Keratinocyte (primary cell): ENCODE measurements around the gene MMP14. TPM values are rescaled to one million over a fixed set of nuclear protein-coding genes. Genes with fewer than 3 reads are reported as not detected.
A peak's percentile ranks its signal among the peaks of the same experiment; 100 is the strongest.
"Not testable (repeated sequence)": the region's sequence is repeated elsewhere in the genome, so short reads cannot be mapped to it uniquely, and the experiment has no call there.

Experiments used
- DNase-seq: peaks from one replicate; pipeline ENCODE4 v3.0.0-alpha.2; 2011; ENCODE audit warnings: low read depth, missing footprints, low spot score
- FAIRE-seq: peaks from 2 replicates; lab custom pipeline; 2011; peaks lifted over from hg19 to GRCh38; lab: Jason Lieb, UNC
- H2AFZ ChIP-seq: 2 replicates; pipeline ENCODE4 v1.6.0; 2012; ENCODE audit warnings: low read length, control low read depth, inconsistent platforms; ENCODE audit not compliant: control insufficient read depth
- H3K27ac ChIP-seq: 2 replicates; pipeline ENCODE4 v1.5.1; 2011; ENCODE audit warnings: low read length; ENCODE audit not compliant: control insufficient read depth, insufficient read depth
- H3K27me3 ChIP-seq: 3 replicates; pipeline ENCODE4 v1.6.0; 2011; ENCODE audit warnings: low read length; ENCODE audit not compliant: control insufficient read depth, insufficient read depth; ENCODE audit errors: extremely low read depth
- H3K36me3 ChIP-seq, 2 experiments: 2 replicates in 1 of 2; 3 replicates in 1 of 2; pipeline ENCODE4 v1.5.1; 2011; ENCODE audit warnings: low read length in 2 of 2, mild to moderate bottlenecking in 1 of 2; ENCODE audit not compliant: control insufficient read depth in 2 of 2, insufficient read depth in 2 of 2; ENCODE audit errors: extremely low read depth in 1 of 2
- H3K4me1 ChIP-seq: 3 replicates; pipeline ENCODE4 v1.5.1; 2011; ENCODE audit warnings: low read length; ENCODE audit not compliant: control insufficient read depth, insufficient read depth; ENCODE audit errors: extremely low read depth
- H3K4me2 ChIP-seq: 3 replicates; pipeline ENCODE4 v1.6.0; 2011; ENCODE audit warnings: low read depth, low read length; ENCODE audit not compliant: control insufficient read depth, insufficient read depth; ENCODE audit errors: extremely low read depth
- H3K4me3 ChIP-seq, 3 experiments: fragments of 200-600 bp in 1 of 3; sonication (generic) in 1 of 3; 2 replicates in 2 of 3; 3 replicates in 1 of 3; pipeline ENCODE4 v1.5.1; 2011 to 2016; ENCODE audit warnings: low read length in 3 of 3, mild to moderate bottlenecking in 3 of 3, control low read depth in 2 of 3, inconsistent platforms in 1 of 3, low read depth in 1 of 3, mixed read lengths in 1 of 3, mixed run types in 1 of 3, moderate library complexity in 1 of 3; ENCODE audit not compliant: control insufficient read depth in 2 of 3, insufficient read depth in 2 of 3; ENCODE audit errors: extremely low read depth in 1 of 3
- H3K79me2 ChIP-seq: 2 replicates; pipeline ENCODE4 v1.6.0; 2012; ENCODE audit warnings: low read length; ENCODE audit not compliant: control insufficient read depth, insufficient read depth
- H3K9ac ChIP-seq: 3 replicates; pipeline ENCODE4 v1.6.0; 2011; ENCODE audit warnings: low read length; ENCODE audit not compliant: control insufficient read depth, insufficient read depth; ENCODE audit errors: extremely low read depth
- H3K9me1 ChIP-seq: 3 replicates; pipeline ENCODE4 v1.6.0; 2011; ENCODE audit warnings: low read length; ENCODE audit not compliant: control insufficient read depth, insufficient read depth; ENCODE audit errors: extremely low read depth
- H3K9me3 ChIP-seq: 2 replicates; pipeline ENCODE4 v1.5.1; 2012; ENCODE audit warnings: low read depth, low read length; ENCODE audit not compliant: control insufficient read depth
- H4K20me1 ChIP-seq: 3 replicates; pipeline ENCODE4 v1.6.0; 2011; ENCODE audit warnings: low read length; ENCODE audit not compliant: control insufficient read depth, insufficient read depth; ENCODE audit errors: extremely low read depth
- CTCF ChIP-seq, 3 experiments: IDR thresholded peaks in 1 of 3; conservative IDR thresholded peaks in 1 of 3; optimal IDR thresholded peaks in 1 of 3; 2 replicates in 2 of 3; 3 replicates in 1 of 3; pipeline versions ENCODE3 to v1.5.1; 2011; ENCODE audit warnings: low read length in 3 of 3, mild to moderate bottlenecking in 3 of 3, moderate library complexity in 2 of 3, control low read depth in 1 of 3, inconsistent platforms in 1 of 3; ENCODE audit not compliant: insufficient read depth in 2 of 3; ENCODE audit errors: extremely low read depth in 1 of 3
- EZH2 ChIP-seq: IDR thresholded peaks from one replicate; pipeline ENCODE4 v1.6.1; 2012; ENCODE audit warnings: inconsistent platforms, mild to moderate bottlenecking, low read length, moderate library complexity
- dilution Hi-C: fragments of 300-500 bp; cut with MboI; formaldehyde crosslinking; loops from one replicate; pipeline ENCODE4 v1.7.0; 2020; ENCODE audit warnings: low sequenced_read_pairs; ENCODE audit not compliant: extremely low pct_ligation_motif_present
- polyA plus RNA-seq, 5 experiments: library from polyadenylated mRNA; depleted of rRNA in 3 of 5; stranded (reverse) in 3 of 5; stranded (forward) in 1 of 5; unstranded in 1 of 5; fragments of >200 nt; gene quantifications; 1 replicate in 1 of 5; 2 replicates in 3 of 5; 3 replicates in 1 of 5; pipeline versions ENCODE4 v1.2.1 to v1.2.3, GENCODE V29; 2011 to 2012; ENCODE audit warnings: missing spikeins in 2 of 5, low read depth in 1 of 5, low replicate concordance in 1 of 5

Gene MMP14
- polyA plus RNA-seq, 1 donor (not counting 4 experiments of a cell fraction or from before 2014, with no cell fraction given): 185 TPM

DNA sequence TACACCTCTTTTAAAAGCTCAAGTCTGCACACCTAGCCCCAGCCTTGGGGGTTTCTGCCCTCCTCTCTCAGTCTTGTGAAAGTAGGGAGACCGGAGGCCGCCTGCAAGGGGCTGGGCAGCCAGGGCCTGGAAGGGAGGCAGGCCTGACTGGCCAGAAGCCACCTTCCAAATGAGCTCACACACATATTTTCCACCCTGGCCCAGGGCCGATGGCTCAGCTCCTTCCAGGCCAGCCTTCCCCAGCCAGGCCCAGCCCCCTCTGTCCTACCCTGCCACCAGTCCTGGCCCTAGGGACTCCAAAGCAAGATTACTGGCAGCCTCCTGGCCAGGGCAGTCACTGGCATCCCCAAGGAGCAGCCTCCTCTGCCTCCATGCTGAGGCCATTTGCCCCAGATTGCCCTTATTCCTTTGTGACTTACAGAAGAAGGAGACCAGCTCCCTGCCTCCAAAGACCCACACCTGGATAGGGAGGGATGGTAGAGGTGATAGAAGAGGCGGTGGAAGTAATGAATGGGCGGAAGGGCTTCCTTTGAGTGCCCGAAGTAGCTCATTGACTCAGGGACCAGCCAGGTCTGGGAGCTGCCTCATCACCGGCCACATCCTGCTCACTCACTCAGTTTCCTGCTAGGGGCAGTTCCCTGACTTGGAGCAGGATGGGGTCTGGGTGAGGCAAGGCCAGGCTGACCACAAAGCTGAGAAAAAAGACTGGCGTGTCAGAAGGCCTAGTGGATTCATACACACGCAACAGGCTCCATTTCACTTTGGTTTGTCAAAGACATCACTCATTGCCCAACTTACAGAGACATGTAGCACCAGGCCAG is 14.8 kb downstream of the MMP14 start:
- no peaks in the 10 kb centered on the region for H3K9me1 ChIP-seq
- peak overlapping the region; percentile 10 for H2AFZ ChIP-seq
- no peaks in the 10 kb centered on the region for H3K9me3 ChIP-seq
- H3K27me3 ChIP-seq: no peaks in the 10 kb centered on the region
- no peak for TF ChIP-seq CTCF (optimal IDR thresholded peaks at IDR 0.05 in 1 of 3, IDR thresholded peaks at IDR 0.05 in 1 of 3, conservative IDR thresholded peaks at IDR 0.05 in 1 of 3; ENCODE audit: extremely low read depth in 1 of 3, insufficient read depth in 2 of 3, low read length in 3 of 3)
- no peak for TF ChIP-seq EZH2
- peak overlapping the region; percentile 48 for H3K9ac ChIP-seq
- dilution Hi-C loops: no loop called here
- peaks cover 12 to 14% of the 10 kb centered on the region in 2 experiments for H3K36me3 ChIP-seq
- H3K79me2 ChIP-seq: no peaks in the 10 kb centered on the region
- H3K27ac ChIP-seq: peak overlapping the region; percentile 63
- H3K4me3 ChIP-seq: peak overlapping the region in 1 of 3 experiments; percentile 15
- FAIRE-seq: peak; percentile 86
- no peaks in the 10 kb centered on the region for H4K20me1 ChIP-seq
- peak overlapping the region; percentile 52 for H3K4me2 ChIP-seq
- H3K4me1 ChIP-seq: peaks cover 69% of the 10 kb centered on the region
- DNase-seq: peak; percentile 78

- H3K36me3 ChIP-seq, H2AFZ ChIP-seq, H4K20me1 ChIP-seq, H3K4me2 ChIP-seq, H3K9ac ChIP-seq, dilution Hi-C loops, H3K4me3 ChIP-seq, H3K27me3 ChIP-seq, H3K79me2 ChIP-seq, H3K9me3 ChIP-seq, H3K9me1 ChIP-seq, DNase-seq, FAIRE-seq: not testable (repeated sequence)
- peak overlapping the region; percentile 63 for H3K27ac ChIP-seq
- H3K4me1 ChIP-seq: peaks cover 59% of the 10 kb centered on the region
These were observed 15.8 kb downstream of the MMP14 start for GRCh38 chr14:22852178-22852577.
